IMR-90 (cell line): ENCODE measurements around the gene PCOLCE2.

Experiments
- BHLHE40 ChIP-seq: fragments of 150-350 bp; IDR thresholded peaks from 2 replicates; pipeline ENCODE4 v1.6.1; 2016; ENCODE audit warnings: mild to moderate bottlenecking, low read depth, low read length
- POLR2A ChIP-seq: IDR thresholded peaks from 2 replicates; pipeline ENCODE4 v1.6.1; 2012; ENCODE audit warnings: mild to moderate bottlenecking, low read depth, low read length
- RAD21 ChIP-seq: IDR thresholded peaks from 2 replicates; pipeline ENCODE4 v1.6.1; 2012; ENCODE audit warnings: low read length, improper control_type of control experiment
- TF ChIP-seq, protein P1 (sequence below): conservative IDR thresholded peaks from 2 replicates; pipeline ENCODE4 v1.5.1; 2012; ENCODE audit warnings: mild to moderate bottlenecking, low read depth, low read length, improper control_type of control experiment

- TF ChIP-seq, protein P1, sequence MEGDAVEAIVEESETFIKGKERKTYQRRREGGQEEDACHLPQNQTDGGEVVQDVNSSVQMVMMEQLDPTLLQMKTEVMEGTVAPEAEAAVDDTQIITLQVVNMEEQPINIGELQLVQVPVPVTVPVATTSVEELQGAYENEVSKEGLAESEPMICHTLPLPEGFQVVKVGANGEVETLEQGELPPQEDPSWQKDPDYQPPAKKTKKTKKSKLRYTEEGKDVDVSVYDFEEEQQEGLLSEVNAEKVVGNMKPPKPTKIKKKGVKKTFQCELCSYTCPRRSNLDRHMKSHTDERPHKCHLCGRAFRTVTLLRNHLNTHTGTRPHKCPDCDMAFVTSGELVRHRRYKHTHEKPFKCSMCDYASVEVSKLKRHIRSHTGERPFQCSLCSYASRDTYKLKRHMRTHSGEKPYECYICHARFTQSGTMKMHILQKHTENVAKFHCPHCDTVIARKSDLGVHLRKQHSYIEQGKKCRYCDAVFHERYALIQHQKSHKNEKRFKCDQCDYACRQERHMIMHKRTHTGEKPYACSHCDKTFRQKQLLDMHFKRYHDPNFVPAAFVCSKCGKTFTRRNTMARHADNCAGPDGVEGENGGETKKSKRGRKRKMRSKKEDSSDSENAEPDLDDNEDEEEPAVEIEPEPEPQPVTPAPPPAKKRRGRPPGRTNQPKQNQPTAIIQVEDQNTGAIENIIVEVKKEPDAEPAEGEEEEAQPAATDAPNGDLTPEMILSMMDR = no peak
- no peak for TF ChIP-seq BHLHE40
- no peak for TF ChIP-seq RAD21
- no peak for TF ChIP-seq POLR2A
Measured at GRCh38 chr3:142923694-142924093, 34.8 kb upstream of the PCOLCE2 start.
